ENCODE results near the gene SAMM50.

Gene SAMM50

GRCh38 chr22:43925433-43926348 is 29.6 kb upstream of the SAMM50 start:
- TF ChIP-seq L3MBTL2 (conservative IDR thresholded peaks at IDR 0.05) = no peak
- no peak for TF ChIP-seq BHLHE40 (IDR thresholded peaks at IDR 0.05; ENCODE audit: borderline replicate concordance)
- TF ChIP-seq FOXA1 (IDR thresholded peaks at IDR 0.05) = no peak
- TF ChIP-seq NFRKB (IDR thresholded peaks at IDR 0.05) = no peak
- TF ChIP-seq LEF1 (IDR thresholded peaks at IDR 0.05; ENCODE audit: borderline replicate concordance) = no peak
- TF ChIP-seq HDGF (IDR thresholded peaks at IDR 0.05; ENCODE audit: borderline replicate concordance) = no peak
- CTCF ChIA-PET = interaction anchor here (1.2 kb wide), 1 partner anchor 20 kb away, joined by 4 read pairs; no protein-coding TSS in a partner anchor
- DNase-seq (ENCODE audit: extremely low spot score) = no peak
- POLR2A ChIA-PET = interaction anchor here (0.9 kb wide), 2 partner anchors 29 to 43 kb away, joined by 3 read pairs; no protein-coding TSS in a partner anchor

GRCh38 chr22:43926349-43926710 is 28.9 kb upstream of the SAMM50 start:
- TF ChIP-seq NFRKB (IDR thresholded peaks at IDR 0.05) (no peak), PKNOX1 (IDR thresholded peaks at IDR 0.05) (no peak), HDGF (IDR thresholded peaks at IDR 0.05; ENCODE audit: borderline replicate concordance) (no peak), FOXK2 (IDR thresholded peaks at IDR 0.05) (no peak), ARNT (IDR thresholded peaks at IDR 0.05) (no peak), TARDBP (IDR thresholded peaks at IDR 0.05) (no peak), SP1 (IDR thresholded peaks at IDR 0.05) (no peak), SUZ12 (IDR thresholded peaks at IDR 0.05) (no peak), ELF4 (IDR thresholded peaks at IDR 0.05) (no peak), CTBP1 (IDR thresholded peaks at IDR 0.05; ENCODE audit: borderline replicate concordance) (no peak), FOXA1 (IDR thresholded peaks at IDR 0.05) (no peak), BHLHE40 (IDR thresholded peaks at IDR 0.05; ENCODE audit: borderline replicate concordance) (no peak), L3MBTL2 (conservative IDR thresholded peaks at IDR 0.05) (no peak), FOXM1 (IDR thresholded peaks at IDR 0.05; ENCODE audit: borderline replicate concordance) (no peak), LEF1 (IDR thresholded peaks at IDR 0.05; ENCODE audit: borderline replicate concordance) (no peak), ZNF384 (IDR thresholded peaks at IDR 0.05) (no peak)
- DNase-seq (ENCODE audit: extremely low spot score) = no peak
- POLR2A ChIA-PET = no interaction called here
- CTCF ChIA-PET = interaction anchor here (1.2 kb wide), 1 partner anchor 20 kb away, joined by 4 read pairs; no protein-coding TSS in a partner anchor

GRCh38 chr22:43928468-43928867 is 26.8 kb upstream of the SAMM50 start:
- POLR2A ChIA-PET = no interaction called here

GRCh38 chr22:43928908-43929307 is 26.3 kb upstream of the SAMM50 start:
- DNase-seq (ENCODE audit: extremely low spot score) = no peak
- CTCF ChIA-PET = interaction anchor here (2.7 kb wide), 1 partner anchor 17 kb away, joined by 10 read pairs; no protein-coding TSS in a partner anchor
- TF ChIP-seq FOXK2 (IDR thresholded peaks at IDR 0.05) (no peak), PKNOX1 (IDR thresholded peaks at IDR 0.05) (no peak), NFRKB (IDR thresholded peaks at IDR 0.05) (no peak), ARNT (IDR thresholded peaks at IDR 0.05) (no peak), SP1 (IDR thresholded peaks at IDR 0.05) (no peak)
- POLR2A ChIA-PET = interaction anchor here (1.3 kb wide), 1 partner anchor 26 kb away, joined by 4 read pairs; no protein-coding TSS in a partner anchor

More at GRCh38 chr22:43928468-43928867, 26.8 kb upstream of the SAMM50 start:
- DNase-seq (ENCODE audit: extremely low spot score) = no peak
- TF ChIP-seq ZNF384 (IDR thresholded peaks at IDR 0.05) = no peak
- no peak for TF ChIP-seq TARDBP (IDR thresholded peaks at IDR 0.05)
- TF ChIP-seq SUZ12 (IDR thresholded peaks at IDR 0.05) = no peak
- no peak for TF ChIP-seq L3MBTL2 (conservative IDR thresholded peaks at IDR 0.05)
- no peak for TF ChIP-seq FOXK2 (IDR thresholded peaks at IDR 0.05)
- CTCF ChIA-PET = interaction anchor here (2.7 kb wide), 1 partner anchor 17 kb away, joined by 10 read pairs; no protein-coding TSS in a partner anchor

- DNase-seq (ENCODE audit: extremely low spot score) = no peak
- POLR2A ChIA-PET = no interaction called here
- TF ChIP-seq LEF1 (IDR thresholded peaks at IDR 0.05; ENCODE audit: borderline replicate concordance) (no peak), BHLHE40 (IDR thresholded peaks at IDR 0.05; ENCODE audit: borderline replicate concordance) (no peak), PKNOX1 (IDR thresholded peaks at IDR 0.05) (no peak), ELF4 (IDR thresholded peaks at IDR 0.05) (no peak), ARNT (IDR thresholded peaks at IDR 0.05) (no peak), NFRKB (IDR thresholded peaks at IDR 0.05) (no peak), TARDBP (IDR thresholded peaks at IDR 0.05) (no peak), L3MBTL2 (conservative IDR thresholded peaks at IDR 0.05) (no peak), SUZ12 (IDR thresholded peaks at IDR 0.05) (no peak)
- CTCF ChIA-PET = interaction anchor here (1.7 kb wide), 1 partner anchor 14 kb away, joined by 6 read pairs; no protein-coding TSS in a partner anchor
Measured at GRCh38 chr22:43931771-43932170, 23.5 kb upstream of the SAMM50 start.

- ChIA-PET POLR2A (interaction anchor here (1.1 to 2.2 kb wide), 2 partner anchors 13 kb away, joined by 5 to 6 read pairs; partner anchors contain the start of gene SAMM50), CTCF (interaction anchor here (1.5 kb wide), 1 partner anchor 58 kb away, joined by 7 read pairs; no protein-coding TSS in a partner anchor)
- TF ChIP-seq CTBP1 (IDR thresholded peaks at IDR 0.05; ENCODE audit: borderline replicate concordance) = no peak
- no peak for TF ChIP-seq ELF4 (IDR thresholded peaks at IDR 0.05)
- DNase-seq (ENCODE audit: extremely low spot score) = no peak
Measured at GRCh38 chr22:43941449-43941848, 13.8 kb upstream of the SAMM50 start.
